Upper lobe of left lung (tissue), 4 donors: ENCODE measurements around the gene LGALS14.

Experiments
- POLR2AphosphoS5 ChIP-seq, 2 donors: sonication (generic); formaldehyde crosslinking; IDR thresholded peaks; one replicate each; pipeline ENCODE4 v1.5.1; 2017; ENCODE audit warnings: antibody characterized with exemption in 2 of 2
- TF ChIP-seq, protein P1 (sequence below), 6 experiments: fragments of 450-650 bp in 4 of 6; fragments of 200-600 bp in 2 of 6; sonication (generic) in 2 of 6; IDR thresholded peaks; one replicate each; pipeline ENCODE4 v1.5.1; 2016 to 2019; ENCODE audit warnings: antibody characterized with exemption in 6 of 6

DNA sequence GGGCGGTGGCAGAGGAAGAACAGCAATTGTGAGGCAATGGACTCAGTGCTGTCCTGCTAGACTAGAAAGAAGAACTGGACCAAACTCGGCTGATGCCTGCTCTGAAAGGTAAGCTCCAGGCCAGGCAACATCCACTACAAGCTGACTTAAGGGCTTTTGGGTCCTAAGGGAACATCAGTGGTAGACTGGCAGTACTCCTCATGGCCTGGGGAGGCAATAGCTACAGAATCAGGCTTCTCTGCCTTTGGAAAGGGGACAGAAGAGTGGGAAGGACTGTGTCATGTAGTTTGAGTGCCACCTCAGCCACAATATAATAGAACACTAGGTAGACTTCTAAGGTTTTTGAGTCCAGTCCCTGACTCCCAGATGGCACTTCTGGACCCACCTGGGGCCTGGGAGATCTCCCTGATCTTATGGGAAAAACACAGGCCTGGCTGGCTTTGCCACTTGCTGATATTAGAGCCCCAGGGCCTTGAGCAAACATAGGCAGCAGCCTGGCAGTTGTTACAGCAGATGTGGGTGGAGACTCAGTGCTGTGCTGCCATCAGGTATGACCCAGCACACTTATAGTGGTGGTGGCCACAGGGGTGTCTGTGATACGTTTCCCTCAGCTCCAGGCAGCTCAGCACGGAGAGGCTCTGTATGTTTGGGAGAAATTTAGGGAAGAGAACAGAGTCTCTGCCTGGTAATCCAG lies 42.7 kb downstream of the LGALS14 start:
- TF ChIP-seq, protein P1, sequence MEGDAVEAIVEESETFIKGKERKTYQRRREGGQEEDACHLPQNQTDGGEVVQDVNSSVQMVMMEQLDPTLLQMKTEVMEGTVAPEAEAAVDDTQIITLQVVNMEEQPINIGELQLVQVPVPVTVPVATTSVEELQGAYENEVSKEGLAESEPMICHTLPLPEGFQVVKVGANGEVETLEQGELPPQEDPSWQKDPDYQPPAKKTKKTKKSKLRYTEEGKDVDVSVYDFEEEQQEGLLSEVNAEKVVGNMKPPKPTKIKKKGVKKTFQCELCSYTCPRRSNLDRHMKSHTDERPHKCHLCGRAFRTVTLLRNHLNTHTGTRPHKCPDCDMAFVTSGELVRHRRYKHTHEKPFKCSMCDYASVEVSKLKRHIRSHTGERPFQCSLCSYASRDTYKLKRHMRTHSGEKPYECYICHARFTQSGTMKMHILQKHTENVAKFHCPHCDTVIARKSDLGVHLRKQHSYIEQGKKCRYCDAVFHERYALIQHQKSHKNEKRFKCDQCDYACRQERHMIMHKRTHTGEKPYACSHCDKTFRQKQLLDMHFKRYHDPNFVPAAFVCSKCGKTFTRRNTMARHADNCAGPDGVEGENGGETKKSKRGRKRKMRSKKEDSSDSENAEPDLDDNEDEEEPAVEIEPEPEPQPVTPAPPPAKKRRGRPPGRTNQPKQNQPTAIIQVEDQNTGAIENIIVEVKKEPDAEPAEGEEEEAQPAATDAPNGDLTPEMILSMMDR (IDR thresholded peaks at IDR 0.05) = no peak
- TF ChIP-seq POLR2AphosphoS5 (IDR thresholded peaks at IDR 0.05) = no peak
